ENCODE data around the gene PFKP.

GRCh38 chr10:3102720-3103427, 35.5 kb downstream of the PFKP start:
- TF ChIP-seq CTCF (IDR thresholded peaks at IDR 0.05; ENCODE audit: low read depth, low read length) (no peak), EZH2phosphoT487 (IDR thresholded peaks at IDR 0.05; ENCODE audit: low read depth) (no peak)

All from OCI-LY3 (cell line).